SH-SY5Y (cell line): ENCODE results near the gene ALDH18A1.

Source experiments
- GATA2 ChIP-seq: IDR thresholded peaks from 2 replicates; pipeline ENCODE4 v1.6.1; 2011; ENCODE audit warnings: mild to moderate bottlenecking, low read depth, low read length
- GATA3 ChIP-seq: IDR thresholded peaks from 2 replicates; pipeline ENCODE4 v1.6.1; 2011; ENCODE audit warnings: low read depth, mild to moderate bottlenecking, low read length, moderate library complexity

DNA sequence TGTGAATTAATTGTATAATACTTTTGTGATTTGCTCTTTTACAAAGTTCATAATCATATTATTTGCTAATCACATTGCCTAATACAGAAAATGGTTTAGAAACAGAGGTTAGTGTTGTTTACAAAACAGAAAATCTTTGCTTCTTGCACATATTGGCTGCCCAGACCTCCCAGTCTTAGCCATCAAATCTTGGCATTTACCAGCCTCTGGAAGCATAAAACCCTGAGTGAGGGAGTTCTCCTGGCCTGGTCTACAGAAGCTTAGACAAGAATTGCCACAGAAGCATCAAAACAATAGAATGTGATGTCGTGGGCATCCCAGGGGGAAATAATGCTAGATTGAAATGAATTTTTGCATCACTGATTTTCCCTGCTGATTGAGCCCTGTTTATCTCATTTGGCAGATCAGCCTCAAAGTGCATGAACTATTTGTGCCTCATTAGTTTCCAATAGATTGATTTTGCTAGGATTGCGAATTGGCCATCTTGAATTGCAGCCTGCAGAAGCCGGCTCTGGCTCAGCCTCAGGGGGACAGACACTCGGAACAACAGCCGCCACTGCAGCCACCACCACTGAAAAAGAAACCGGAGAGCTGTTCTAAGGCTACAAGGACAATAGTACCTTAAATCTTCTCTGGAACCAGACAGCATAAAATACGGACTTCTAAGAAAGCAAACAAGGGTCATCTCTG, 84.2 kb downstream of the ALDH18A1 start:
- TF ChIP-seq GATA2 (no peak), GATA3 (no peak)
